Smooth muscle cell (in vitro differentiated cells): ENCODE data around the gene XXYLT1. TPM values are rescaled to one million over a fixed set of nuclear protein-coding genes. Genes with fewer than 3 reads are reported as not detected.
"Not testable (repeated sequence)": the region's sequence is repeated elsewhere in the genome, so short reads cannot be mapped to it uniquely, and the experiment has no call there.

Experiments used
- DNase-seq: peaks from one replicate; lab custom pipeline; 2025; ENCODE audit not compliant: unreplicated experiment; lab: John Stamatoyannopoulos, UW
- H2AFZ ChIP-seq: fragments of 200-600 bp; sonication (generic); 2 replicates; pipeline ENCODE4 v1.6.0; 2016; ENCODE audit warnings: antibody characterized with exemption, low read depth, mild to moderate bottlenecking
- H3F3A ChIP-seq: fragments of 200-600 bp; sonication (generic); 2 replicates; pipeline ENCODE4 v1.6.0; 2017; ENCODE audit warnings: antibody characterized with exemption, low read depth
- H3K27ac ChIP-seq: fragments of 200-600 bp; sonication (generic); 2 replicates; pipeline ENCODE4 v1.5.1; 2016; ENCODE audit warnings: low read depth, mild to moderate bottlenecking
- H3K27me3 ChIP-seq: fragments of 200-600 bp; sonication (generic); 2 replicates; pipeline ENCODE4 v1.6.1; 2016; ENCODE audit warnings: low read depth, mild to moderate bottlenecking
- H3K36me3 ChIP-seq: fragments of 200-600 bp; sonication (generic); 2 replicates; pipeline ENCODE4 v1.5.1; 2016; ENCODE audit warnings: low read depth
- H3K4me1 ChIP-seq: fragments of 200-600 bp; sonication (generic); 2 replicates; pipeline ENCODE4 v1.5.1; 2016; ENCODE audit warnings: low read depth
- H3K4me2 ChIP-seq: fragments of 200-600 bp; sonication (generic); 2 replicates; pipeline ENCODE4 v1.6.0; 2016; ENCODE audit warnings: mild to moderate bottlenecking
- H3K4me3 ChIP-seq: fragments of 200-600 bp; sonication (generic); 2 replicates; pipeline ENCODE4 v1.5.1; 2016; ENCODE audit warnings: mild to moderate bottlenecking
- H3K79me2 ChIP-seq: fragments of 200-600 bp; sonication (generic); 2 replicates; pipeline ENCODE4 v1.6.0; 2016; ENCODE audit warnings: low read depth, mild to moderate bottlenecking
- H3K9ac ChIP-seq: fragments of 200-600 bp; sonication (generic); 2 replicates; pipeline ENCODE4 v1.6.0; 2016; ENCODE audit warnings: low read depth
- H3K9me3 ChIP-seq: fragments of 200-600 bp; sonication (generic); replicated peaks from 2 replicates; pipeline ENCODE4 v1.5.1; 2016; ENCODE audit warnings: low read depth
- H4K20me1 ChIP-seq: fragments of 200-600 bp; sonication (generic); 2 replicates; pipeline ENCODE4 v1.6.0; 2016; ENCODE audit warnings: low read depth
- CTCF ChIP-seq: fragments of 200-600 bp; sonication (generic); IDR thresholded peaks from 2 replicates; pipeline ENCODE4 v1.5.1; 2017; ENCODE audit warnings: borderline replicate concordance, mild to moderate bottlenecking, antibody characterized with exemption; ENCODE audit not compliant: insufficient read depth, poor library complexity, severe bottlenecking
- WGBS: methylation state at CpG from one replicate; pipeline ENCODE4 v1.1.7; 2016; ENCODE audit warnings: low lambda C conversion rate; 5-methylcytosine and 5-hydroxymethylcytosine counted together
- polyA plus RNA-seq: library from polyadenylated mRNA; unstranded; fragments of >200 nt; fragmentation: Nextera tagmentation; extraction: Ambion mirVana; gene quantifications from 2 replicates; pipeline ENCODE4 v1.2.1, GENCODE V29; 2016
- total RNA-seq: library from RNA; depleted of rRNA; stranded (reverse); fragments of >200 nt; gene quantifications from 2 replicates; pipeline ENCODE4 v1.2.3, GENCODE V29; 2014

XXYLT1 gene
- total and polyA plus RNA-seq, 2 experiments from 2014 or later, result 22.2 to 35.4 TPM

- Histone ChIP-seq H3K4me2 (no peak overlapping the region), H4K20me1 (no peaks in the 10 kb centered on the region), H3K4me1 (peaks cover 6% of the 10 kb centered on the region), H3K27me3 (no peaks in the 10 kb centered on the region), H3K9ac (no peak overlapping the region), H3K4me3 (no peak overlapping the region), H3F3A (no peaks in the 10 kb centered on the region), H3K79me2 (no peaks in the 10 kb centered on the region), H3K27ac (no peak overlapping the region), H3K9me3 (no peaks in the 10 kb centered on the region), H2AFZ (no peak overlapping the region), H3K36me3 (no peaks in the 10 kb centered on the region)
- no peak for DNase-seq
- WGBS, result 99% methylated on average over 10 of the region's 10 CpGs
- no peak for TF ChIP-seq CTCF
Measured at GRCh38 chr3:195236801-195237570, 34.0 kb downstream of the XXYLT1 start.

GRCh38 chr3:195236076-195236798 lies 34.7 kb downstream of the XXYLT1 start:
- Histone ChIP-seq H3K27ac (no peak overlapping the region), H3K79me2 (no peaks in the 10 kb centered on the region), H3K27me3 (no peaks in the 10 kb centered on the region), H3K9ac (no peak overlapping the region), H4K20me1 (no peaks in the 10 kb centered on the region), H2AFZ (no peak overlapping the region), H3F3A (no peaks in the 10 kb centered on the region), H3K4me2 (no peak overlapping the region), H3K4me1 (peaks cover 6% of the 10 kb centered on the region), H3K36me3 (no peaks in the 10 kb centered on the region), H3K9me3 (no peaks in the 10 kb centered on the region), H3K4me3 (no peak overlapping the region)
- TF ChIP-seq CTCF, result no peak
- no peak for DNase-seq
- 76% methylated on average over 5 of the region's 5 CpGs for WGBS

GRCh38 chr3:195230244-195230643 lies 40.7 kb downstream of the XXYLT1 start:
- Histone ChIP-seq H3K4me1 (no peaks in the 10 kb centered on the region), H3K4me3 (no peak overlapping the region), H3K9me3 (peaks cover 6% of the 10 kb centered on the region), H3K36me3 (no peaks in the 10 kb centered on the region), H3F3A (no peaks in the 10 kb centered on the region), H3K79me2 (no peaks in the 10 kb centered on the region), H3K4me2 (no peak overlapping the region), H4K20me1 (no peaks in the 10 kb centered on the region), H2AFZ (no peak overlapping the region), H3K9ac (no peak overlapping the region), H3K27ac (no peak overlapping the region), H3K27me3 (no peaks in the 10 kb centered on the region)
- no peak for TF ChIP-seq CTCF
- whole genome bisulfite sequencing, result 97% methylated on average over 1 of the region's 1 CpG
- DNase-seq, result no peak

GRCh38 chr3:195228886-195229285 lies 42.1 kb downstream of the XXYLT1 start:
- H2AFZ ChIP-seq, H3K4me1 ChIP-seq, H3K27ac ChIP-seq, H3K9me3 ChIP-seq, DNase-seq, H4K20me1 ChIP-seq, H3K36me3 ChIP-seq, H3K27me3 ChIP-seq, H3F3A ChIP-seq, H3K79me2 ChIP-seq, H3K4me3 ChIP-seq, H3K9ac ChIP-seq, H3K4me2 ChIP-seq: not testable (repeated sequence)
- WGBS, result 99% methylated on average over 5 of the region's 5 CpGs
